Endothelial cell of umbilical vein (primary cell): ENCODE measurements around the gene ST6GALNAC3.

Experiments used
- EZH2 ChIP-seq: IDR thresholded peaks from 2 replicates; pipeline ENCODE4 v1.6.1; 2012; ENCODE audit warnings: borderline replicate concordance, low read depth, mild to moderate bottlenecking, moderate library complexity, low read length, inconsistent platforms; ENCODE audit not compliant: severe bottlenecking
- MAX ChIP-seq: IDR thresholded peaks from 2 replicates; pipeline ENCODE4 v1.6.1; 2011; ENCODE audit not compliant: insufficient read depth, insufficient read length
- POLR2AphosphoS5 ChIP-seq: IDR thresholded peaks from 2 replicates; pipeline ENCODE4 v1.6.1; 2012; ENCODE audit warnings: low read depth, mild to moderate bottlenecking, control low read depth, low read length, moderate library complexity; ENCODE audit not compliant: insufficient read depth
- TF ChIP-seq, protein P1 (sequence below), 2 donors: IDR thresholded peaks; 1 replicate in 1 of 2; 2 replicates in 1 of 2; pipeline ENCODE4 v1.5.1; 2011; ENCODE audit warnings: low read length in 2 of 2, mild to moderate bottlenecking in 2 of 2, moderate library complexity in 2 of 2, control low read depth in 1 of 2, inconsistent platforms in 1 of 2, low read depth in 1 of 2; ENCODE audit not compliant: insufficient read depth in 1 of 2; ENCODE audit errors: extremely low read depth in 1 of 2

- TF ChIP-seq, protein P1, sequence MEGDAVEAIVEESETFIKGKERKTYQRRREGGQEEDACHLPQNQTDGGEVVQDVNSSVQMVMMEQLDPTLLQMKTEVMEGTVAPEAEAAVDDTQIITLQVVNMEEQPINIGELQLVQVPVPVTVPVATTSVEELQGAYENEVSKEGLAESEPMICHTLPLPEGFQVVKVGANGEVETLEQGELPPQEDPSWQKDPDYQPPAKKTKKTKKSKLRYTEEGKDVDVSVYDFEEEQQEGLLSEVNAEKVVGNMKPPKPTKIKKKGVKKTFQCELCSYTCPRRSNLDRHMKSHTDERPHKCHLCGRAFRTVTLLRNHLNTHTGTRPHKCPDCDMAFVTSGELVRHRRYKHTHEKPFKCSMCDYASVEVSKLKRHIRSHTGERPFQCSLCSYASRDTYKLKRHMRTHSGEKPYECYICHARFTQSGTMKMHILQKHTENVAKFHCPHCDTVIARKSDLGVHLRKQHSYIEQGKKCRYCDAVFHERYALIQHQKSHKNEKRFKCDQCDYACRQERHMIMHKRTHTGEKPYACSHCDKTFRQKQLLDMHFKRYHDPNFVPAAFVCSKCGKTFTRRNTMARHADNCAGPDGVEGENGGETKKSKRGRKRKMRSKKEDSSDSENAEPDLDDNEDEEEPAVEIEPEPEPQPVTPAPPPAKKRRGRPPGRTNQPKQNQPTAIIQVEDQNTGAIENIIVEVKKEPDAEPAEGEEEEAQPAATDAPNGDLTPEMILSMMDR (IDR thresholded peaks at IDR 0.05; ENCODE audit: extremely low read depth in 1 of 2, insufficient read depth in 1 of 2, low read depth in 1 of 2, low read length in 2 of 2), result no peak
- TF ChIP-seq POLR2AphosphoS5, result no peak
- TF ChIP-seq EZH2, result no peak
- no peak for TF ChIP-seq MAX
Measured at GRCh38 chr1:76257823-76258222, 183.3 kb downstream of the ST6GALNAC3 start.
